Stimulated activated CD4-positive, alpha-beta T cell treated with anti-CD3 and anti-CD28 coated beads, Interleukin-2, amount 100 ng/mL, for 24 hours (primary cell): ENCODE data around the gene TCTA.

Experiments used
- DNase-seq, 2 donors: peaks; one replicate each; pipeline ENCODE4 v3.0.0-alpha.2; 2020

TCTA gene

DNA sequence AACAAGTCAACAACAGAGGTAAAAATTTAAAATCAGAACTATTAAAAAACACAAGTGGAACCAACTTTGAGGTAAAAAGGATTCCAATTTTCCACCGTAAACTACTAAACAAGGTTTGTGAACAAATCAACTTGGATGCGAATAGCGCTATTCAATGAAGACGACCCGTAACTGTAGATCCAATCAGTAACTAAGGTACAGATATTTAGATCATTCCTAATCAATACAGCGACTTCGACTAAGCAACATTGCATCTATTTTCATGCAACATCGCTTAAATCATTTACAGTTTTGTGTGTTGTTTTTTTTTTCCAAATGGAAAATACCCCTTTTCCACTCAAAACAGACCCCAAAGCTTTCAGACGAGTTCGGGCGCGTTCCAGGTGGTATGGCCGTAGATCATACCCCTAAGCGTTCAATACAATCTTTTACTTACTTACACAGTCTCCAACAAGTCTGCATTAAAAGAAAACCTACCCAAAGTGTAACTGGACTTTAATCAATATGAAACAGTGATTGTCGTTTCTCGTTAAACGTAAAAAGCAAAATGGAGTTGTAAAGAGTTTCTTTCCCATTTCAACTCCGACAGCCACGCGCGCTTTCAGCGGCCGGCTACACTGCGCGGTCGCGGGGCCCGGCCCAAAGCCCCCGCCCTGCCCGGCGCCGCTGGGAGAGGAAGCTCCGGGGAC lies 1.2 kb upstream of the TCTA start:
- DNase-seq: no peak

DNA sequence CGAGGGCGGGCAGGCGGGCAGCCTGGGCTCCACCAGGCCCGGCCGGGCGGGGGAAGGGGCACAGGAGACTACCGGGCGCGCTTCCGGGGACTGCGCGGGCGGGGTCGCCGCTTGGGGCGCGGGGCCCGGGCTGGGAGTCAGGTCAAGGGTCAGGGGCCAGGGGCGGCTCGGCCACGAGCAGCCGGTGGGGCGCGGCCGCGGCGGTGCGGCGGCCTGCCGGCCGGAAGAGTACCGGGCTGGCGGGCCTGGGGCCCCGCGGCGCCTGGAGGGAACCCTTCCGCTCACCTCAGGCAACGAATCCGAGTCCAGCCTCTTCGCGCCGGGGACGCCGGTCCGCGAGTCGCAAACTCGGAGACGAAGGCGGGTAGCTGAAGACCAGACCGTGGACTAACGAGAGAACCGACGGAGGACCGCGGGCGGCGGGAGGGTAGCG lies 672 bp upstream of the TCTA start:
- peak; percentile 56 to 57 for DNase-seq

- DNase-seq: no peak
Measured at GRCh38 chr3:49412632-49413337, 562 bp downstream of the TCTA start.

- no peak for DNase-seq
Measured at GRCh38 chr3:49413338-49413734, 1.1 kb downstream of the TCTA start.

GRCh38 chr3:49414753-49415152 lies 2.5 kb downstream of the TCTA start:
- DNase-seq: no peak

GRCh38 chr3:49415931-49416601 lies 3.8 kb downstream of the TCTA start:
- DNase-seq: peak; percentile 58 to 59

GRCh38 chr3:49416867-49417266 lies 4.6 kb downstream of the TCTA start:
- no peak for DNase-seq

DNA sequence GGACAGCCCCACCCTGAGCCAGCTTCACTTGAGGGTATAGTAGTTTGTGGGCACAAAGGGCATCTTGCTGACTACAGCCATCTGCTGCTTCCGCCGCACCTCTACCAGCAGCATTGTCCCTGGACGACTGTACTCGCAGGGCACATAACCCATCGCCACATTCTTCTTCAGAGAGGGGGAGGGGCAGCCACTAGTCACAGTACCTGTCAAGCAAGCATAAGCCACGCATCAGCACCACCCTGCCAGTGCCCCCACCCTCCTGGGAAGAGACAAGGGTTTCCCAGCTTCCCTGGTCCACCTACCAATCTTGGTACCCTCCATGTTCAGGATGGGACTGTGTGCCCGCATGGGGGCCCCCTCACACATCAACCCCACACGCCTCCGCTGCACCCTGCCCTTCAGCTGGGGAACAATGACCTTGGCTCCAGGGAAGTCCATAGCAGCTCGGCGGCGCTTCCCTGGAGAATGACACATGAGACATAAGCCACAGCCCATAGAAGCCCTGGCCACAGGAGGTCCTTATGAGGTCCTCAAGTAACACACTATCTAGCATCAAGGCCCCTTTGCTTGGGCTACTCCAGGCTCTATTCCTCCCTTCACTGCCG lies 5.4 kb downstream of the TCTA start:
- DNase-seq: no peak

DNA sequence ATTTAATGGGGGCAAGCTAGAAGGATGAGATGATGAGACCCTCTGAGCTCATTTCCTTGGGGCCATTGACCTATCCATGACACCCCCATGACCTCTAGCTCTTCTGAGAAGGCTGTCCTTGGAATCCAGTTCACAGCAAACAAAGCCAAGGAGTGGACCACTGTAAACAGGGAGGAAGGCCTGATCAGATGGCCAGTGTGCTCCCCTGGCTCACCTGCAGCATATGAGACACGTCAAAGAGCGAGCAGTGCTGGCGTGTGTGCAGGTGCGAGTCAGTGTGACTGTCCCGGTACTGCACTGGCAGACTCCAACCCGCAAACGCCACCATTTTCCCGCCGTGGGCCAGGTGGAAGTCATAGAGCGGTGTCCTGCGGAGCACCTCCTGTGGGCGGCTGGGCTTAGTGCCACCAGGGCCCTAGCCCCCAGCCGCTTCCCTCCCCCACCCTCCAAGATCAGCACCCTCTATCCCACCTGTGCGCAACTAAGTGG lies 9.7 kb downstream of the TCTA start:
- DNase-seq: peak in 1 of 2 donors; percentile 20

- DNase-seq: no peak
Measured at GRCh38 chr3:49422379-49423248, 10.4 kb downstream of the TCTA start, which contains the start of gene AMT. Gene AMT, minus strand, starts transcription at chr3:49422473. Its CDS starts 23 bp downstream, at chr3:49422450.

DNA sequence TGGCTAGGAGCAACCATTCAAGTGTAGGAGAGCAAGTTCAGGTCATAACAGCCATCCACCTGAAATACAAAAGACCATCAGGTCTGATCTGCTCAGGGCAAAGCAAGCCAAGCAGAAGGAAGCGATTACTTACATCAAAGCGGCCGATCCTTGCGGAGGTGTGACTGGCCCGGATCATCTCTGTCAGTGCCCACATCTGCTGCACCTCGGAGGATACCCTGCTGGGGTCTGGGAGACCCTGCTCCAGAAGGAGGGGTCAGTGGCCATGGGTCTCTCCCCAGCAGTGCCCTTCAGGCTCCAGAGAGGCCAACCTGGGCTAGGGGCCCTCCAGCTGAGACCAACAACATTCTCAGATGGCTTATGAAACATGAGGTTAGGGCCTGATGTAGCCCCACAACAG lies 12.6 kb downstream of the TCTA start:
- no peak for DNase-seq

DNA sequence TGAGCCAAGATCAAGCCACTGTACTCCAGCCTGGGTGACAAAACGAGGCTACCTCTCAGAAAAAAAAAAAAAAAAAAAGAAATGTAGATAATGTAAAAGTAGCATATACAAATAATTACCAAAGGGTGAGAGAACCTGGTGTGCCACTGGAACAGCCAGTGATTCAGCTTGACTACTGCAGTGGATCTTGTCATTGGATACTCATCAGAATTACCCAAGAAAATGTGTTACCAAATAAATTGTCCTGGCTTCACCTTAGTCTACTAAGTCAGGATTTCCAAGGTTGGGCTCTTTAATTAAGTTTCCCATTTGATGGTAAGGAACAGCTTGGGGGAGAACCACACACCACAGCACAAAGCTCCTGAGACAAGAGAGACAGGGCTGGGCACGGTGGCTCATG lies 15.4 kb downstream of the TCTA start:
- DNase-seq: no peak

DNA sequence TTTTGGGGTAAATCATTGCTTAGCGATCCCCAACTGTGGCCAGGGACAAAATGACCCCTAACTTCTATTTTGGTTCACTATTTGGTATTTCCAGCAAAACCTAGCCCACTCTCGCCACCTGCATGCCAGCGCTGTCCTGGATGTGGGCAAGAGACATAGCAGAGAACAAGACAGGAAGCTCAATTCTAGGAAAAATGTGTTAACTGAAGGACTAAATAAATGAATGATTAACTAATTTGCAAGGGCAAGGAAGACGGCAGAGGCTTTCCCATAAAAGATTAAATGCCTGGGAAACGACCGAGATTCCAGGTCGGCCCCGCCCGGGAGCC lies 16.5 kb downstream of the TCTA start:
- DNase-seq: no peak

DNA sequence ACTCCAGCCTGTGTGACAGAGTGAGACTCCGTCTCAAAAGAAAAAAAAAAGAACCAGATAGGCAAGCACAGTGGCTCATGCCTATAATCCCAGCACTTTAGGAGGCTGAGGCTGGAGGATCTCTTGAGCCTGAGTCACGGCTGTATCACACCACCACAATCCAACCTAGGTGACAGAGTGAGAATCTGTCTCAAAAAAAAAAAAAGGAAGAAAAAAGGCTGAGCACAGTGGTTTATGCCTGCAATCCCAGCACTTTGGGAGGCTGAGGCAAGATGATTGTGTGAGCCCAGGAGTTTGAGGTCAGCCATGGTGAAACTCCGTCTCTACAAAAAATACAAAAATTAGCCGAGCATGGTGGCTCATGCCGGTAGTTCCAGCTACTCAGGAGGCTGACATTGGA lies 22.5 kb downstream of the TCTA start:
- no peak for DNase-seq

GRCh38 chr3:49445391-49445790 lies 33.2 kb downstream of the TCTA start:
- no peak for DNase-seq

DNA sequence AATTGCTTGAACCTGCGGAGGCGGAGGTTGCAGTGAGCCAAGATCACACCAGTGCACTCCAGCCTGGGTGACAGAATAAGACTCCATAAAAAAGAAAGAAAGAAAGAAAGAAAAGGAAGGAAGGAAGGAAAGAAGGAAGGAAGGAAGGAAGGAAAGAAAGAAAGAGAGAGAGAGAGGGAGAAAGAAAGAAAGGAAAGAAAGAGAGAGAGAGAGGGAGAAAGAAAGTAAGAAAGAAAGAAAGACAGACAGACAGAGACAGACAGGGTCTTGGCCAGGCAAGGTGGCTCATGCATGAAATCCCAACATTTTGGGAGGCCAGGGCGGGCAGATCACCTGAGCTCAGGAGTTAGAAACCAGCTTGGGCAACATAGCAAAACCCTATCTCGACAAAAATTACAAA lies 41.4 kb downstream of the TCTA start:
- no peak for DNase-seq

- DNase-seq: no peak
Measured at GRCh38 chr3:49454458-49454857, 42.2 kb downstream of the TCTA start.

DNA sequence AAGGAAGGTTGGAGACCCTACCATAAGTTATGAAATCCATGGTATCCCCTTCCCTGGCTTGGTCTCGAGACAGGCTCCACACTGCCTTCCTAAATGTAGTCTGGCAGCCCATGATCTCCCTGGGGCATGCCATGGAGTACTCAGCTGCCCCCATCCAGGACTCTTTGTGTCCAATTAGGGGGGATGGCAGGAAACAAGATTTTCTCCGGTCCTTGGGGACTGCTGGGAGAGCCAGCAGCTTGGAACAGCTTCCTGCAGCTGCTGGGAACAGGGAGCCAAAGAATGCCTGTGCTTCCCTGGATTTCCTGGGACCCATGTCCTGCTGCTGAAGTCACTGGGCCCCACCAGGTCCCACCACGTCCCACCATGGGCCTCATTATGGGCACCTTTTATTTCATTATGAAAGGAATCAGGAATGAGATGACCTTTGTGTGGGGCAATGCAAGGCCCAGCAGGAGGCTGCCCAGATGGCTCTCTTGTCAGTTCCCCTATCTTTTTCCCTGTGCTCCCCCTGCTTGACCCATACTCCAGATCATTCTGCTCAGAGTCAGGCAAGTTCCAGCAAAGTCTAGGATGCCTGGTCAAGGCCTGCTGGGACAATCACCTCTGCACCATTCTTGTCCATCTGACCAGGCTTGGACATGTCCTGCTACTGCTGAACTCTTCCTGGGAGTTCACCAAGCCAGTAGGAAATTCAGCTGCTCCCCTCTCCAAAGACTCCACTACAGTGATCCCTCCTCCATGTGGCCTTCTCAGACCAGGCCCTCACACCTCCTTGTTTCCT lies 42.9 kb downstream of the TCTA start:
- DNase-seq: no peak

- no peak for DNase-seq
Measured at GRCh38 chr3:49456466-49456865, 44.2 kb downstream of the TCTA start.

DNA sequence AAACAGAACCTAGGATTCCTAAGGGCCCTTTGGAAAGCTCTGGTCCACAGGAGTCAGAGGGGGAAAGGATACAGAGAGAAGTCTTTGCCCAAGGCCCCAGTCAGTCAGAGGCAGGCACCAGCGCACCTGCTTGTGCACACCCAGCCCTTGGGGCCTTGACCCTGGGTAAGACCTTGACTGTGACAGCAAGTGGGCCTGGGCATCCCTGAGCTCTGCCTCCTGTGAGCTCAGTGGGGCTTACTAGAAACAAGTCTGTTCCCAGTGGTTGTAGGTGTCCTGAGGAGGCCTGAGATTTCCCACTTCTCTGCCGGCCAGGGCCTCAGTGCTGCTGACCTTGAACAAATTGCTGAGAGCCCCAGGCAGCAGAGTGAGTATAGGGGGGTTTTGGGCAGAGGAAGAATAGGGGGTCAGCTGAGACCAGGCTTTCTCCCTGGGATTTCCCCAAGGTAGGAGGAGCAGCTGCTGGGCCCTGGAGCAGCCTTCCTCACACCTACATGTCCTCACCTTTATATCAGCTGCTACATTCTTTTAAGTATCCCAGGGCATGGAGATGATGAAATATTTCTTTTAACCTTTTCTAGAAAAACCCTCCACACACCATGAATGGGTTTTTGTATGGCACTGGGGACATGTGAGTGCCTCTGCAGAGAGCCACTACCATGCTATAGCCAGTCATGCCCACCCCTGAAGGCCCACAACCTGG lies 48.1 kb downstream of the TCTA start:
- no peak for DNase-seq

GRCh38 chr3:49460956-49461355 lies 48.7 kb downstream of the TCTA start:
- DNase-seq: no peak
